SU-DHL-6 (cell line): ENCODE results near the gene STRIT1.
A peak's percentile ranks its signal among the peaks of the same experiment; 100 is the strongest.

Experiments used
- H2AFZ ChIP-seq: fragments of 200-600 bp; sonication (generic); 2 replicates; pipeline ENCODE4 v1.6.1; 2014; ENCODE audit warnings: low read depth, mild to moderate bottlenecking, moderate library complexity, mixed read lengths, antibody characterized with exemption, low read length; ENCODE audit not compliant: severe bottlenecking
- H3F3A ChIP-seq: fragments of 200-600 bp; shearing (Covaris generic); 2 replicates; pipeline ENCODE4 v1.6.0; 2016; ENCODE audit warnings: antibody characterized with exemption, mild to moderate bottlenecking; ENCODE audit not compliant: insufficient read depth
- H3K27ac ChIP-seq: fragments of 200-600 bp; sonication (generic); 2 replicates; pipeline ENCODE4 v1.5.1; 2016; ENCODE audit warnings: low read depth, mild to moderate bottlenecking, low read length, moderate library complexity, mixed read lengths
- H3K27me3 ChIP-seq: fragments of 200-600 bp; sonication (generic), shearing (Covaris generic); 2 replicates; pipeline ENCODE4 v1.6.0; 2014; ENCODE audit warnings: mild to moderate bottlenecking, low read length
- H3K36me3 ChIP-seq: fragments of 200-600 bp; sonication (generic); 2 replicates; pipeline ENCODE4 v1.6.1; 2014; ENCODE audit warnings: mild to moderate bottlenecking, low read length, mixed read lengths
- H3K4me2 ChIP-seq: fragments of 300-600, 200-600 bp; shearing (Covaris generic), sonication (generic); 2 replicates; pipeline ENCODE4 v1.6.0; 2014; ENCODE audit warnings: low read length, low read depth, mild to moderate bottlenecking; ENCODE audit not compliant: poor library complexity, severe bottlenecking
- H3K4me3 ChIP-seq: fragments of 200-600 bp; sonication (generic); 2 replicates; pipeline ENCODE4 v1.5.1; 2014; ENCODE audit warnings: antibody characterized with exemption, low read length, mild to moderate bottlenecking, mixed read lengths; ENCODE audit not compliant: insufficient read depth, poor library complexity, severe bottlenecking
- H3K79me2 ChIP-seq: fragments of 200-600 bp; sonication (generic); 2 replicates; pipeline ENCODE4 v1.6.1; 2014; ENCODE audit warnings: mild to moderate bottlenecking, low read length, moderate library complexity; ENCODE audit not compliant: insufficient read depth
- H3K9ac ChIP-seq: fragments of 200-600 bp; sonication (generic); 2 replicates; pipeline ENCODE4 v1.7.0; 2014; ENCODE audit warnings: mild to moderate bottlenecking, low read length
- H3K9me2 ChIP-seq: fragments of 200-600 bp; sonication (generic); replicated peaks from 2 replicates; pipeline ENCODE4 v1.6.1; 2014; ENCODE audit warnings: low read length; ENCODE audit not compliant: insufficient read depth
- H3K9me3 ChIP-seq: fragments of 200-600 bp; sonication (generic); 2 replicates; pipeline ENCODE4 v1.6.1; 2014; ENCODE audit warnings: low read length, mixed read lengths; ENCODE audit not compliant: insufficient read depth
- H4K20me1 ChIP-seq: fragments of 200-600 bp; sonication (generic); 2 replicates; pipeline ENCODE4 v1.6.1; 2014; ENCODE audit warnings: low read depth, mild to moderate bottlenecking, antibody characterized with exemption, low read length, moderate library complexity, mixed read lengths
- EZH2phosphoT487 ChIP-seq: fragments of 200-600 bp; sonication (generic), shearing (Covaris generic); conservative IDR thresholded peaks from 2 replicates; pipeline ENCODE4 v1.6.1; 2018; ENCODE audit warnings: mild to moderate bottlenecking, antibody characterized with exemption, low read length, moderate library complexity, mixed read lengths
- TF ChIP-seq, protein P1 (sequence below): fragments of 200-600 bp; sonication (generic); IDR thresholded peaks from one replicate; pipeline ENCODE4 v1.5.1; 2017; ENCODE audit warnings: antibody characterized with exemption, mild to moderate bottlenecking, low read length, moderate library complexity; ENCODE audit not compliant: insufficient read depth, poor library complexity, severe bottlenecking

The STRIT1 gene

DNA sequence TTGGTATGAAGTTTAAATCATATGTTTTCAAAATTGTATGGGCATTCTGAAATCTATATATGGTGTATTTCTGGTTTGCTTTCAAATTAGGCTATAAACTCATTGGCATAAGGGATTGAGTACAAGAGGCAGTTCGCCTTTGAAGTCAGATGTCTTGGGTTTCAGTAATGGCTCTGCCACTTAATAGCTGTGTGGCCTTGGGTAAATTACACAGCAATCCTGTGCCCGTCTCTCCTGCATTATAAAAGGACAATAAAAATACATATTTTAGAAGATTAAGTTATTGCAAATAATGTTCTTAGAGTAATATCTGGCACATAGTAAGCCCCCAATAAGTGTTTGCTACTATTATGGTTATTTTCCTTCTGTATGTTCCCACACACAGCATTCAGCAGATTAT, 20.4 kb upstream of the STRIT1 start:
- Histone ChIP-seq H3K4me3 (no peak overlapping the region), H2AFZ (no peak overlapping the region), H3K36me3 (no peaks in the 10 kb centered on the region), H3K9me3 (no peaks in the 10 kb centered on the region), H3K27me3 (no peaks in the 10 kb centered on the region), H3K9me2 (no peaks in the 10 kb centered on the region), H3K79me2 (no peaks in the 10 kb centered on the region), H3K4me2 (no peak overlapping the region), H4K20me1 (no peaks in the 10 kb centered on the region), H3K27ac (no peak overlapping the region), H3K9ac (no peak overlapping the region), H3F3A (no peaks in the 10 kb centered on the region)
- TF ChIP-seq, protein P1, sequence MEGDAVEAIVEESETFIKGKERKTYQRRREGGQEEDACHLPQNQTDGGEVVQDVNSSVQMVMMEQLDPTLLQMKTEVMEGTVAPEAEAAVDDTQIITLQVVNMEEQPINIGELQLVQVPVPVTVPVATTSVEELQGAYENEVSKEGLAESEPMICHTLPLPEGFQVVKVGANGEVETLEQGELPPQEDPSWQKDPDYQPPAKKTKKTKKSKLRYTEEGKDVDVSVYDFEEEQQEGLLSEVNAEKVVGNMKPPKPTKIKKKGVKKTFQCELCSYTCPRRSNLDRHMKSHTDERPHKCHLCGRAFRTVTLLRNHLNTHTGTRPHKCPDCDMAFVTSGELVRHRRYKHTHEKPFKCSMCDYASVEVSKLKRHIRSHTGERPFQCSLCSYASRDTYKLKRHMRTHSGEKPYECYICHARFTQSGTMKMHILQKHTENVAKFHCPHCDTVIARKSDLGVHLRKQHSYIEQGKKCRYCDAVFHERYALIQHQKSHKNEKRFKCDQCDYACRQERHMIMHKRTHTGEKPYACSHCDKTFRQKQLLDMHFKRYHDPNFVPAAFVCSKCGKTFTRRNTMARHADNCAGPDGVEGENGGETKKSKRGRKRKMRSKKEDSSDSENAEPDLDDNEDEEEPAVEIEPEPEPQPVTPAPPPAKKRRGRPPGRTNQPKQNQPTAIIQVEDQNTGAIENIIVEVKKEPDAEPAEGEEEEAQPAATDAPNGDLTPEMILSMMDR: no peak
- no peak for TF ChIP-seq EZH2phosphoT487

DNA sequence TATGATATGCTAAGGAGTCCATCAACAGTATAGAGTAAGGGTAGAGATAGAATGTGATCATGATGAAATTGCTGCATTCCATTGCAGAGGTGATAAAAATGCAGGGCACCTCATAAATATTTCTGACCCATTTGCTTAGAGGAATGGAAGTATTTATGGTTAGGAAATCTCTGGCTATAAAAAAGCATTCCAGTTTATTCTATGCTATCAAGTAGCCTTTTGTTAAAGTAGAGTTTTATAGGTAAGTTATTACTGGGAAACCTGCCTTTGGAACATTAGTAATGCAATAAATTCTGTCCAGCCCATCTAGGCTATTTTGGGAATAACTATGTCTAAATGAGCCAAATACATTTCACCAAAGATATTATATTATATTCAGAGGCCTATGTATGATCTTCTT, 19.8 kb upstream of the STRIT1 start:
- H3K27ac ChIP-seq: no peak overlapping the region
- H3F3A ChIP-seq: no peaks in the 10 kb centered on the region
- no peak overlapping the region for H3K4me3 ChIP-seq
- no peaks in the 10 kb centered on the region for H3K79me2 ChIP-seq
- no peaks in the 10 kb centered on the region for H3K9me3 ChIP-seq
- H3K27me3 ChIP-seq: no peaks in the 10 kb centered on the region
- H3K9me2 ChIP-seq: no peaks in the 10 kb centered on the region
- peak overlapping the region; percentile 15 for H2AFZ ChIP-seq
- no peaks in the 10 kb centered on the region for H4K20me1 ChIP-seq
- no peak for TF ChIP-seq EZH2phosphoT487
- TF ChIP-seq, protein P1: no peak
- H3K9ac ChIP-seq: no peak overlapping the region
- no peak overlapping the region for H3K4me2 ChIP-seq
- no peaks in the 10 kb centered on the region for H3K36me3 ChIP-seq

DNA sequence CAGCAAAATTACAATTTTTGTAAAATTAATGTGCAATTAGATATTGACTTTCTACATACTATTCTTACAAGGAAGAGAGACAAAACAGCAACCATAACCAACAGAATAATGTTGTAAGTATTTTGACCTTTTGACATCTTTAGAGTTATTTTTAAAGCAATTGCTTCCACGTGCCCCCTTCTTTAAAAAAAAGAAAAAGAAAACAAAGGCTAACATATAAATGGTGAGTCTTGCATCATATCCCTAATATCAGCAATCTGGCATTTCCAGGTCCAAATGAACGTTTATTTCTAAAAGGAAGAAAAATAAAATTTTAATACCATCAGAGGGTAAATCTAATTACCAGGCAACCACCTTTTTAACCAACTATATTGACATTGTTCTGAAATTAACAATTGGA, 19.3 kb upstream of the STRIT1 start:
- Histone ChIP-seq H2AFZ (peak overlapping the region; percentile 15), H3K9ac (no peak overlapping the region), H3K27me3 (no peaks in the 10 kb centered on the region), H3K27ac (no peak overlapping the region), H3K4me2 (no peak overlapping the region), H3K79me2 (no peaks in the 10 kb centered on the region), H4K20me1 (no peaks in the 10 kb centered on the region), H3K9me3 (no peaks in the 10 kb centered on the region), H3K36me3 (no peaks in the 10 kb centered on the region), H3F3A (no peaks in the 10 kb centered on the region), H3K4me3 (no peak overlapping the region), H3K9me2 (no peaks in the 10 kb centered on the region)
- TF ChIP-seq, protein P1: no peak
- TF ChIP-seq EZH2phosphoT487: no peak
